CD14-positive monocyte (primary cell): ENCODE data around the gene SLC25A39. TPM values are rescaled to one million over a fixed set of nuclear protein-coding genes. Genes with fewer than 3 reads are reported as not detected.

ENCODE experiments used
- DNase-seq, 3 donors: peaks; one replicate each; pipeline ENCODE4 v3.0.0-alpha.2; 2011 to 2022
- H2AFZ ChIP-seq: 2 replicates; pipeline ENCODE4 v1.6.0; 2012; ENCODE audit warnings: mild to moderate bottlenecking, low read depth, low read length, inconsistent platforms; ENCODE audit not compliant: insufficient read depth, poor library complexity, severe bottlenecking
- H3K27ac ChIP-seq, 2 donors: 1 replicate in 1 of 2; 2 replicates in 1 of 2; pipeline ENCODE4 v1.5.1; 2012 to 2013; ENCODE audit warnings: low read length in 2 of 2, control low read depth in 1 of 2, inconsistent platforms in 1 of 2, low read depth in 1 of 2, mild to moderate bottlenecking in 1 of 2
- H3K27me3 ChIP-seq, 2 donors: one replicate each; pipeline versions ENCODE4 v1.6.0 to v1.6.1; 2011 to 2013; ENCODE audit warnings: low read length in 2 of 2; ENCODE audit not compliant: control insufficient read depth in 2 of 2, insufficient read depth in 2 of 2
- H3K36me3 ChIP-seq, 2 donors: replicated peaks in 1 of 2; 1 replicate in 1 of 2; 2 replicates in 1 of 2; pipeline versions ENCODE4 v1.5.1 to v1.6.1; 2012 to 2013; ENCODE audit warnings: low read length in 2 of 2, control low read depth in 1 of 2, inconsistent platforms in 1 of 2, mild to moderate bottlenecking in 1 of 2; ENCODE audit not compliant: insufficient read depth in 2 of 2, control insufficient read depth in 1 of 2
- H3K4me1 ChIP-seq, 2 donors: 1 replicate in 1 of 2; 2 replicates in 1 of 2; pipeline versions ENCODE4 v1.5.1 to v1.6.1; 2012 to 2013; ENCODE audit warnings: low read length in 2 of 2, control low read depth in 1 of 2, inconsistent platforms in 1 of 2, mild to moderate bottlenecking in 1 of 2, moderate library complexity in 1 of 2; ENCODE audit not compliant: insufficient read depth in 2 of 2, control insufficient read depth in 1 of 2
- H3K4me2 ChIP-seq: replicated peaks from 2 replicates; pipeline ENCODE3; 2012; ENCODE audit warnings: low read length, moderate library complexity, mild to moderate bottlenecking; ENCODE audit not compliant: poor library complexity, severe bottlenecking; ENCODE audit errors: extremely low read depth
- H3K4me3 ChIP-seq, 3 experiments: fragments of 200-600 bp in 1 of 3; sonication (generic) in 1 of 3; replicated peaks in 1 of 3; 1 replicate in 2 of 3; 2 replicates in 1 of 3; pipeline ENCODE4 v1.5.1; 2011 to 2013; ENCODE audit warnings: low read length in 3 of 3, mild to moderate bottlenecking in 3 of 3, control low read depth in 2 of 3, low read depth in 2 of 3, inconsistent platforms in 1 of 3, moderate library complexity in 1 of 3
- H3K79me2 ChIP-seq: 2 replicates; pipeline ENCODE4 v1.6.0; 2012; ENCODE audit warnings: mild to moderate bottlenecking, control low read depth, inconsistent platforms, low read length, moderate library complexity; ENCODE audit not compliant: insufficient read depth
- H3K9ac ChIP-seq: 2 replicates; pipeline ENCODE4 v1.6.0; 2017; ENCODE audit warnings: low read length, mild to moderate bottlenecking; ENCODE audit not compliant: insufficient read depth, poor library complexity, severe bottlenecking
- H3K9me3 ChIP-seq, 2 donors: replicated peaks in 1 of 2; 1 replicate in 1 of 2; 2 replicates in 1 of 2; pipeline versions ENCODE4 v1.5.1 to v1.6.1; 2012 to 2013; ENCODE audit warnings: low read length in 2 of 2, control low read depth in 1 of 2; ENCODE audit not compliant: control insufficient read depth in 1 of 2, insufficient read depth in 1 of 2
- H4K20me1 ChIP-seq: 2 replicates; pipeline ENCODE4 v1.6.0; 2012; ENCODE audit warnings: mild to moderate bottlenecking, low read length, control low read depth, moderate library complexity; ENCODE audit not compliant: insufficient read depth
- H3K27ac Mint-ChIP-seq, 7 donors: one replicate each; pipeline ENCODE4 v1.8.0; 2020; ENCODE audit warnings: mild to moderate bottlenecking in 7 of 7, mixed read lengths in 7 of 7, moderate library complexity in 6 of 7, inconsistent platforms in 2 of 7
- H3K27me3 Mint-ChIP-seq, 3 donors: one replicate each; pipeline ENCODE4 v1.8.0; 2021 to 2022; ENCODE audit warnings: low read depth in 3 of 3, mild to moderate bottlenecking in 3 of 3, mixed read lengths in 3 of 3, moderate library complexity in 3 of 3, inconsistent platforms in 1 of 3
- H3K36me3 Mint-ChIP-seq, 2 donors: one replicate each; pipeline ENCODE4 v1.8.0; 2020; ENCODE audit warnings: mixed read lengths in 2 of 2, inconsistent platforms in 1 of 2, mild to moderate bottlenecking in 1 of 2
- H3K4me1 Mint-ChIP-seq: one replicate; pipeline ENCODE4 v1.8.0; 2020; ENCODE audit warnings: mild to moderate bottlenecking, mixed read lengths
- H3K4me3 Mint-ChIP-seq, 2 donors: one replicate each; pipeline ENCODE4 v1.8.0; 2020; ENCODE audit warnings: mild to moderate bottlenecking in 2 of 2, mixed read lengths in 2 of 2, moderate library complexity in 1 of 2
- H3K9me3 Mint-ChIP-seq, 7 donors: one replicate each; pipeline ENCODE4 v1.8.0; 2020 to 2022; ENCODE audit warnings: mixed read lengths in 7 of 7, mild to moderate bottlenecking in 6 of 7, moderate library complexity in 6 of 7, inconsistent platforms in 2 of 7
- CTCF ChIP-seq: fragments of 200-600 bp; IDR thresholded peaks from one replicate; pipeline ENCODE4 v1.8.0; 2022; ENCODE audit warnings: antibody characterized with exemption, mild to moderate bottlenecking
- WGBS: methylation state at CpG from one replicate; pipeline ENCODE4 v1.1.5; 2013; ENCODE audit warnings: missing lambda C conversion rate; ENCODE audit not compliant: insufficient coverage; 5-methylcytosine and 5-hydroxymethylcytosine counted together
- intact Hi-C, 2 donors: fragments of 100-400 bp; cut with micrococcal nuclease; formaldehyde crosslinking; loops; one replicate each; pipeline versions ENCODE4 v1.15.0 to v1.15.1; 2023
- polyA plus RNA-seq, 3 donors: library from polyadenylated mRNA; depleted of rRNA in 1 of 3; unstranded in 2 of 3; stranded (reverse) in 1 of 3; fragments of 300-500 nt in 2 of 3; fragments of >200 nt in 1 of 3; fragmentation: Illumina TruSeq in 2 of 3; gene quantifications; 1 replicate in 2 of 3; 2 replicates in 1 of 3; pipeline ENCODE4 v1.2.3, GENCODE V29; 2012 to 2021

The SLC25A39 gene
- polyA plus RNA-seq, 3 donors: 64.0 to 74.8 (median 64.5) TPM

DNA sequence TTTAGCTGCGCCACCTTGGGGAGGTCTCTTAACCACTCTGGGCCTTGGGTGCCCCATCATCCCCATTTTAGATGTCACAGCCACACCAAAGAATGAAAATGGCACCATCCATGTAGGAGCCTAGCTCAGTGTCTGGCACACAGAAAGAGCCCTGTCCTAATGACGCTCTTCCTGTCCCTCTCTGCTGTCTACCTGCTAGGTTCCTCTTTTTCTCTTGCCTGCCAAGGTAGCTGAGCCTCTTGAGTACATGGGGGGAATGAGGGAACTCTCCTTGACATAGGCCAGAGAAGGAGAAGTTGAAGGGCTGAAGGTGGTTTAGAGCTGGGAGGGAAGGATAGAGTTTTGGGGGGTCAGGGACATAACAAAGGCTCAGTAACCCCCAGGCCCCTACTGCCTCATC lies 14.4 kb downstream of the SLC25A39 start:
- Mint-ChIP-seq H3K36me3 (peaks cover 0 to 4% of the 10 kb centered on the region in 2 donors), H3K4me1 (peaks cover 22% of the 10 kb centered on the region), H3K9me3 (peaks cover 0 to 6% (median 2%) of the 10 kb centered on the region in 7 donors), H3K4me3 (peak overlapping the region in 1 of 2 donors; percentile 51), H3K27me3 (peaks cover 58 to 76% (median 66%) of the 10 kb centered on the region in 3 donors), H3K27ac (no peak overlapping the region)
- no peak overlapping the region for H3K4me2 ChIP-seq
- no peak overlapping the region for H3K4me3 ChIP-seq
- DNase-seq: no peak
- no peaks in the 10 kb centered on the region for H3K36me3 ChIP-seq
- WGBS: 91% methylated on average over 1 of the region's 2 CpGs
- H2AFZ ChIP-seq: no peak overlapping the region
- no peak overlapping the region for H3K9ac ChIP-seq
- H4K20me1 ChIP-seq: no peaks in the 10 kb centered on the region
- no peaks in the 10 kb centered on the region for H3K79me2 ChIP-seq
- H3K9me3 ChIP-seq: no peaks in the 10 kb centered on the region
- TF ChIP-seq CTCF: no peak
- peaks cover 18 to 55% of the 10 kb centered on the region in 2 donors for H3K27me3 ChIP-seq
- peaks cover 17 to 20% of the 10 kb centered on the region in 2 donors for H3K4me1 ChIP-seq
- intact Hi-C loops: no loop called here
- no peak overlapping the region for H3K27ac ChIP-seq

GRCh38 chr17:44309472-44309871 lies 15.2 kb downstream of the SLC25A39 start:
- H2AFZ ChIP-seq: no peak overlapping the region
- Mint-ChIP-seq H3K4me1 (peaks cover 18% of the 10 kb centered on the region), H3K36me3 (peaks cover 0 to 4% of the 10 kb centered on the region in 2 donors), H3K9me3 (peaks cover 0 to 6% (median 2%) of the 10 kb centered on the region in 7 donors), H3K27me3 (peaks cover 54 to 74% (median 59%) of the 10 kb centered on the region in 3 donors), H3K4me3 (peak overlapping the region in 1 of 2 donors; percentile 69), H3K27ac (peak overlapping the region in 1 of 7 donors; percentile 20)
- H4K20me1 ChIP-seq: no peaks in the 10 kb centered on the region
- no peak for TF ChIP-seq CTCF
- no peaks in the 10 kb centered on the region for H3K36me3 ChIP-seq
- no peaks in the 10 kb centered on the region for H3K9me3 ChIP-seq
- peaks cover 13 to 49% of the 10 kb centered on the region in 2 donors for H3K27me3 ChIP-seq
- intact Hi-C loops: no loop called here
- peaks cover 12 to 15% of the 10 kb centered on the region in 2 donors for H3K4me1 ChIP-seq
- H3K4me3 ChIP-seq: no peak overlapping the region
- H3K79me2 ChIP-seq: no peaks in the 10 kb centered on the region
- no peak overlapping the region for H3K9ac ChIP-seq
- H3K27ac ChIP-seq: no peak overlapping the region
- H3K4me2 ChIP-seq: peak overlapping the region; percentile 71
- 86% methylated on average over 3 of the region's 5 CpGs for WGBS
- no peak for DNase-seq
